ENCODE results near the gene DHRSX. TPM values are rescaled to one million over a fixed set of nuclear protein-coding genes. Genes with fewer than 3 reads are reported as not detected.

The DHRSX gene
- total and polyA plus RNA-seq, 2 of the 13 experiments (the other 11 are each of a cell fraction or from before 2014, with no cell fraction given), result 15.5 to 24.3 TPM

DNA sequence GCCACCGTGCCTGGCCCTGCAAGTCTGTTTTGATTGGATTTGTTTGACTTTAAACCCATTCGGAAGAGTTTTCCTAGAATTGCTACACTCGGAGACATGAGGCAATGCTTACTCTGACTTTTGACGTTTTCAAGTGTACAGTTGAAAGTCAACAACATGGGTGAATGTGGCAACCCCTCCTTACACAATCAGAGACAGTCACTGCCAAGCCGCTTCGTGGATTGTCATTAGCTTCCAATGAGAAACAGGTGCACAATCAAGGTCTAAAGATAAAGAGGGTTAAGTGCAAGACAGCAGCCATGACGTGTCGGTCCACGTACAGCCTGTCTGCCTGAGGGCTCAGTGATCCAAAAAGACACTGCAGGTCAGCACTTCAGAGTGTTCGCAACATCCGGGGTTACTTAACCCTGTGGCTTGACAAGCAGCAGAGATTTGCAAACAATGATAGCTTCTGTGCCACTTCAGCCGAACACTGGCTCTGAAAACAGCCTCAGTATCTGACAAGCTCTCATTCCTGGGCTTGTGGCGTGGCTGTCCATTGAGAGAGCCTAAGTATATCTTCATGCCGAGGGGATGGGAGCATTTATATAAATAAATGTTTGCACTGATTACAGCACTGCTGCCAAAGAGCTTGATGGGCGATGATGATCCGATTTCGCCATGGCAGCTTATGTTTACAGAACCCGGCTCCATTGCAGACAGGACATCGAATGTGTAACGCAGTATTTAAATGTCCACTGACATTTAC lies 180.0 kb downstream of the DHRSX start (continued):
- TF ChIP-seq ARID5B (CRISPR knock-in tag; IDR thresholded peaks at IDR 0.05), result peak; percentile 93
- TF ChIP-seq, protein P1, sequence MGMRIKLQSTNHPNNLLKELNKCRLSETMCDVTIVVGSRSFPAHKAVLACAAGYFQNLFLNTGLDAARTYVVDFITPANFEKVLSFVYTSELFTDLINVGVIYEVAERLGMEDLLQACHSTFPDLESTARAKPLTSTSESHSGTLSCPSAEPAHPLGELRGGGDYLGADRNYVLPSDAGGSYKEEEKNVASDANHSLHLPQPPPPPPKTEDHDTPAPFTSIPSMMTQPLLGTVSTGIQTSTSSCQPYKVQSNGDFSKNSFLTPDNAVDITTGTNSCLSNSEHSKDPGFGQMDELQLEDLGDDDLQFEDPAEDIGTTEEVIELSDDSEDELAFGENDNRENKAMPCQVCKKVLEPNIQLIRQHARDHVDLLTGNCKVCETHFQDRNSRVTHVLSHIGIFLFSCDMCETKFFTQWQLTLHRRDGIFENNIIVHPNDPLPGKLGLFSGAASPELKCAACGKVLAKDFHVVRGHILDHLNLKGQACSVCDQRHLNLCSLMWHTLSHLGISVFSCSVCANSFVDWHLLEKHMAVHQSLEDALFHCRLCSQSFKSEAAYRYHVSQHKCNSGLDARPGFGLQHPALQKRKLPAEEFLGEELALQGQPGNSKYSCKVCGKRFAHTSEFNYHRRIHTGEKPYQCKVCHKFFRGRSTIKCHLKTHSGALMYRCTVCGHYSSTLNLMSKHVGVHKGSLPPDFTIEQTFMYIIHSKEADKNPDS (CRISPR knock-in tag; IDR thresholded peaks at IDR 0.05), result 0 out of 2 replicates have a peak, but pooled peaks have one; percentile 56
- TF ChIP-seq ZNF629 (CRISPR knock-in tag; conservative IDR thresholded peaks at IDR 0.05), result peak; percentile 4; the same call in 1 of the 2 replicates
- no peak for TF ChIP-seq SRSF1 (optimal IDR thresholded peaks at IDR 0.05; ENCODE audit: low read depth, low read length)
- no peak for TF ChIP-seq BRD4 (CRISPR knock-in tag; IDR thresholded peaks at IDR 0.05)
- peak; percentile 72; the same call in 1 of the 2 replicates for TF ChIP-seq HNF4G (IDR thresholded peaks at IDR 0.05; ENCODE audit: borderline replicate concordance, low read depth, low read length)
- peak; percentile 68 for TF ChIP-seq HNF4G (CRISPR knock-in tag; IDR thresholded peaks at IDR 0.05; ENCODE audit: borderline replicate concordance, low read depth)
- peak; percentile 95 for TF ChIP-seq GATAD2A (CRISPR knock-in tag; IDR thresholded peaks at IDR 0.05)
- TF ChIP-seq GPN1 (CRISPR knock-in tag; IDR thresholded peaks at IDR 0.05; ENCODE audit: borderline replicate concordance), result no peak
- TF ChIP-seq ZFX (CRISPR knock-in tag; IDR thresholded peaks at IDR 0.05; ENCODE audit: low read depth), result no peak
- TF ChIP-seq HBP1 (CRISPR knock-in tag; IDR thresholded peaks at IDR 0.05; ENCODE audit: low read depth), result 0 out of 2 replicates have a peak, but pooled peaks have one; percentile 44
- TF ChIP-seq FOSL2 (CRISPR knock-in tag; IDR thresholded peaks at IDR 0.05), result peak; percentile 94
- TF ChIP-seq MIER2 (CRISPR knock-in tag; IDR thresholded peaks at IDR 0.05), result peak; percentile 56; the same call in 1 of the 2 replicates
- TF ChIP-seq TRIM24 (CRISPR knock-in tag; IDR thresholded peaks at IDR 0.05), result peak; percentile 88
- peak; percentile 45; the same call in 1 of the 2 replicates for TF ChIP-seq ZFP90 (CRISPR knock-in tag; IDR thresholded peaks at IDR 0.05; ENCODE audit: borderline replicate concordance)
- peak; percentile 48; the same call in 1 of the 2 replicates for TF ChIP-seq ZNF770 (CRISPR knock-in tag; IDR thresholded peaks at IDR 0.05)
- TF ChIP-seq, protein P2, sequence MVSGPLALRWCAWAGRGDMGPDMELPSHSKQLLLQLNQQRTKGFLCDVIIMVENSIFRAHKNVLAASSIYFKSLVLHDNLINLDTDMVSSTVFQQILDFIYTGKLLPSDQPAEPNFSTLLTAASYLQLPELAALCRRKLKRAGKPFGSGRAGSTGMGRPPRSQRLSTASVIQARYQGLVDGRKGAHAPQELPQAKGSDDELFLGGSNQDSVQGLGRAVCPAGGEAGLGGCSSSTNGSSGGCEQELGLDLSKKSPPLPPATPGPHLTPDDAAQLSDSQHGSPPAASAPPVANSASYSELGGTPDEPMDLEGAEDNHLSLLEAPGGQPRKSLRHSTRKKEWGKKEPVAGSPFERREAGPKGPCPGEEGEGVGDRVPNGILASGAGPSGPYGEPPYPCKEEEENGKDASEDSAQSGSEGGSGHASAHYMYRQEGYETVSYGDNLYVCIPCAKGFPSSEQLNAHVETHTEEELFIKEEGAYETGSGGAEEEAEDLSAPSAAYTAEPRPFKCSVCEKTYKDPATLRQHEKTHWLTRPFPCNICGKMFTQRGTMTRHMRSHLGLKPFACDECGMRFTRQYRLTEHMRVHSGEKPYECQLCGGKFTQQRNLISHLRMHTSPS (CRISPR knock-in tag; IDR thresholded peaks at IDR 0.05; ENCODE audit: low read depth), result peak; percentile 52; the same call in 1 of the 2 replicates

All from HepG2 (cell line).